Transverse colon (tissue), 4 donors: ENCODE measurements around the gene CDON. TPM values are rescaled to one million over a fixed set of nuclear protein-coding genes. Genes with fewer than 3 reads are reported as not detected.

Experiments
- DNase-seq: peaks from one replicate; pipeline ENCODE4 v3.0.0-alpha.2; 2019
- H3K27ac ChIP-seq, 4 donors: fragments of 200-600 bp; sonication (generic); 2 replicates each; pipeline ENCODE4 v1.5.1; 2016 to 2018; ENCODE audit warnings: inconsistent platforms in 4 of 4
- H3K27me3 ChIP-seq: fragments of 200-600 bp; sonication (generic); 2 replicates; pipeline ENCODE4 v1.5.1; 2017; ENCODE audit warnings: inconsistent platforms
- H3K36me3 ChIP-seq, 4 donors: fragments of 200-600 bp; sonication (generic); 2 replicates each; pipeline ENCODE4 v1.5.1; 2017 to 2019; ENCODE audit warnings: inconsistent platforms in 4 of 4
- H3K4me1 ChIP-seq, 4 donors: fragments of 200-600 bp; sonication (generic); 2 replicates each; pipeline ENCODE4 v1.5.1; 2017 to 2020; ENCODE audit warnings: inconsistent platforms in 4 of 4
- H3K4me3 ChIP-seq, 4 donors: fragments of 200-600 bp; sonication (generic); 1 replicate in 1 of 4; 2 replicates in 3 of 4; pipeline versions ENCODE4 v1.5.1 to v1.6.1; 2017 to 2019; ENCODE audit warnings: inconsistent platforms in 4 of 4
- H3K9me3 ChIP-seq, 2 donors: fragments of 200-600 bp; sonication (generic); 2 replicates each; pipeline ENCODE4 v1.5.1; 2017 to 2019; ENCODE audit warnings: inconsistent platforms in 2 of 2
- CTCF ChIP-seq, 5 experiments: fragments of 200-600 bp in 3 of 5; fragments of 450-650 bp in 2 of 5; sonication (generic) in 3 of 5; IDR thresholded peaks; 1 replicate in 2 of 5; 2 replicates in 3 of 5; pipeline ENCODE4 v1.5.1; 2016 to 2017; ENCODE audit warnings: antibody characterized with exemption in 5 of 5, inconsistent platforms in 3 of 5, mild to moderate bottlenecking in 2 of 5, moderate library complexity in 1 of 5
- EP300 ChIP-seq: sonication (generic); formaldehyde crosslinking; IDR thresholded peaks from one replicate; pipeline ENCODE4 v1.6.1; 2017; ENCODE audit warnings: antibody characterized with exemption, low read depth
- POLR2A ChIP-seq: fragments of 450-650 bp; IDR thresholded peaks from one replicate; pipeline ENCODE4 v1.6.1; 2016; ENCODE audit warnings: antibody characterized with exemption, mild to moderate bottlenecking, moderate library complexity
- POLR2AphosphoS5 ChIP-seq, 3 donors: sonication (generic); formaldehyde crosslinking; IDR thresholded peaks; one replicate each; pipeline ENCODE4 v1.6.1; 2016; ENCODE audit warnings: antibody characterized with exemption in 3 of 3
- WGBS, 2 donors: methylation state at CpG; one replicate each; pipeline ENCODE4 v1.1.5; 2018; ENCODE audit warnings: low coverage in 1 of 2; 5-methylcytosine and 5-hydroxymethylcytosine counted together
- in situ Hi-C, 4 donors: fragments of 200-750 bp; cut with MboI; loops; one replicate each; pipeline versions ENCODE4 v1.15.0 to v1.15.1; 2017; ENCODE audit warnings: low sequenced_read_pairs in 3 of 4, low pct_ligation_motif_present in 1 of 4, low pct_unique_long_range_greater_than_20kb in 1 of 4
- intact Hi-C: fragments of 100-400 bp; cut with DNase I; formaldehyde crosslinking; loops from one replicate; pipeline ENCODE4 v1.15.1; 2023; ENCODE audit warnings: low total_unique reads
- total RNA-seq, 4 donors: library from RNA; depleted of rRNA; stranded (reverse); fragments of >200 nt; gene quantifications; one replicate each; pipeline ENCODE4 v1.1.0, GENCODE V29; 2016

CDON gene
- total RNA-seq, 4 donors from 2014 or later, result 7.6 to 31.0 (median 9.9) TPM

- in situ Hi-C loops, result no loop called here
- no peaks in the 10 kb centered on the region for H3K36me3 ChIP-seq
- no peak overlapping the region for H3K27ac ChIP-seq
- no peak for DNase-seq
- H3K9me3 ChIP-seq, result no peaks in the 10 kb centered on the region
- H3K4me1 ChIP-seq, result no peaks in the 10 kb centered on the region
- H3K4me3 ChIP-seq, result no peak overlapping the region
- intact Hi-C loops, result no loop called here
- no peaks in the 10 kb centered on the region for H3K27me3 ChIP-seq
- 93 to 100% methylated on average over 2 of the region's 2 CpGs for WGBS, 2 donors
- no peak for TF ChIP-seq CTCF (IDR thresholded peaks at IDR 0.05)
- no peak for TF ChIP-seq EP300
- no peak for TF ChIP-seq POLR2AphosphoS5 (IDR thresholded peaks at IDR 0.05)
- TF ChIP-seq POLR2A, result no peak
These were observed 127.6 kb downstream of the CDON start for GRCh38 chr11:125935056-125935455.

- H3K9me3 ChIP-seq, result no peaks in the 10 kb centered on the region
- H3K36me3 ChIP-seq, result no peaks in the 10 kb centered on the region
- no peak for DNase-seq
- WGBS, 2 donors, result 91% methylated on average over 8 of the region's 8 CpGs; no CpG with 5 or more reads in 1 of the 2 donors
- no peak overlapping the region for H3K4me3 ChIP-seq
- no peaks in the 10 kb centered on the region for H3K27me3 ChIP-seq
- H3K4me1 ChIP-seq, result no peaks in the 10 kb centered on the region
- TF ChIP-seq CTCF (IDR thresholded peaks at IDR 0.05), result no peak
- TF ChIP-seq EP300, result no peak
- TF ChIP-seq POLR2AphosphoS5 (IDR thresholded peaks at IDR 0.05), result no peak
- TF ChIP-seq POLR2A, result no peak
- intact Hi-C loops (no loop called here), in situ Hi-C loops (no loop called here)
- H3K27ac ChIP-seq, result no peak overlapping the region
These were observed 128.2 kb downstream of the CDON start for GRCh38 chr11:125934473-125934872.

- H3K4me3 ChIP-seq, result no peak overlapping the region
- no peaks in the 10 kb centered on the region for H3K4me1 ChIP-seq
- no peaks in the 10 kb centered on the region for H3K9me3 ChIP-seq
- no peak for TF ChIP-seq EP300
- TF ChIP-seq CTCF (IDR thresholded peaks at IDR 0.05), result no peak
- TF ChIP-seq POLR2A, result no peak
- TF ChIP-seq POLR2AphosphoS5 (IDR thresholded peaks at IDR 0.05), result no peak
- no peak overlapping the region for H3K27ac ChIP-seq
- no peaks in the 10 kb centered on the region for H3K36me3 ChIP-seq
- no peak for DNase-seq
- intact Hi-C loops (no loop called here), in situ Hi-C loops (no loop called here)
- H3K27me3 ChIP-seq, result no peaks in the 10 kb centered on the region
- 64 to 85% methylated on average over 4 to 12 of the region's 12 CpGs for WGBS, 2 donors
These were observed 129.4 kb downstream of the CDON start for GRCh38 chr11:125933030-125933813.

GRCh38 chr11:125932301-125932700 lies 130.4 kb downstream of the CDON start:
- no peak for TF ChIP-seq POLR2A
- TF ChIP-seq POLR2AphosphoS5 (IDR thresholded peaks at IDR 0.05), result no peak
- no peak for TF ChIP-seq CTCF (IDR thresholded peaks at IDR 0.05)
- no peak for TF ChIP-seq EP300
- Histone ChIP-seq H3K36me3 (no peaks in the 10 kb centered on the region), H3K4me3 (no peak overlapping the region), H3K4me1 (no peaks in the 10 kb centered on the region), H3K9me3 (no peaks in the 10 kb centered on the region), H3K27ac (no peak overlapping the region), H3K27me3 (peaks cover 4% of the 10 kb centered on the region)
- WGBS, 2 donors, result 79% methylated on average over 9 of the region's 9 CpGs; no CpG with 5 or more reads in 1 of the 2 donors
- intact Hi-C loops (no loop called here), in situ Hi-C loops (no loop called here)
- DNase-seq, result no peak
